Caco-2 (cell line): ENCODE data around the gene BEST1. TPM values are rescaled to one million over a fixed set of nuclear protein-coding genes. Genes with fewer than 3 reads are reported as not detected.

Experiments
- BruUV-seq: library from RNA; stranded (reverse); fragments of 400-500 nt; replicated peaks from 2 replicates; lab custom pipeline; 2021; lab: Mats Ljungman, UMichigan
- CTCF ChIA-PET: fragments of 300-600 bp; sonication (Branson Sonifier 250); formaldehyde crosslinking; loops from one replicate; lab custom pipeline; 2022; ENCODE audit warnings: antibody characterized with exemption; lab: Charles Lee
- POLR2A ChIA-PET: fragments of 300-600 bp; sonication (Branson Sonifier 250); formaldehyde crosslinking; loops from one replicate; lab custom pipeline; 2022; ENCODE audit warnings: antibody characterized with exemption; lab: Charles Lee
- DNase-seq, 2 experiments: peaks; one replicate each; pipeline versions ENCODE4 v3.0.0 to v3.0.0-alpha.2; 2020 to 2022
- H3K27me3 ChIP-seq: replicated peaks from 2 replicates; pipeline ENCODE4 v1.6.0; 2011; ENCODE audit warnings: low read length; ENCODE audit not compliant: control insufficient read depth, insufficient read depth
- H3K36me3 ChIP-seq: 2 replicates; pipeline ENCODE4 v1.5.1; 2011; ENCODE audit warnings: low read length; ENCODE audit not compliant: control insufficient read depth, insufficient read depth
- H3K4me1 ChIP-seq: fragments of 250-450 bp; sonication (Bioruptor Pico); 2 replicates; pipeline ENCODE4 v1.5.1; 2020; ENCODE audit warnings: mild to moderate bottlenecking
- H3K4me3 ChIP-seq: 2 replicates; pipeline ENCODE4 v1.5.1; 2011; ENCODE audit warnings: low read depth, mild to moderate bottlenecking, control low read depth, low read length
- H3K9me3 ChIP-seq: fragments of 250-450 bp; sonication (Bioruptor Pico); 2 replicates; pipeline ENCODE4 v1.5.1; 2020; ENCODE audit warnings: mild to moderate bottlenecking, moderate library complexity
- H3K27ac Mint-ChIP-seq: one replicate; pipeline ENCODE4 v1.8.0; 2022; ENCODE audit warnings: mixed read lengths; ENCODE audit not compliant: unreplicated experiment
- H3K27me3 Mint-ChIP-seq: one replicate; pipeline ENCODE4 v1.8.0; 2022; ENCODE audit warnings: mixed read lengths; ENCODE audit not compliant: insufficient read depth, unreplicated experiment
- H3K36me3 Mint-ChIP-seq: one replicate; pipeline ENCODE4 v1.8.0; 2022; ENCODE audit warnings: mild to moderate bottlenecking, mixed read lengths; ENCODE audit not compliant: insufficient read depth, unreplicated experiment
- H3K4me1 Mint-ChIP-seq: one replicate; pipeline ENCODE4 v1.8.0; 2022; ENCODE audit warnings: low read depth, mixed read lengths; ENCODE audit not compliant: unreplicated experiment
- H3K4me3 Mint-ChIP-seq: one replicate; pipeline ENCODE4 v1.8.0; 2022; ENCODE audit warnings: mild to moderate bottlenecking, moderate library complexity, mixed read lengths; ENCODE audit not compliant: unreplicated experiment
- H3K9me3 Mint-ChIP-seq: one replicate; pipeline ENCODE4 v1.8.0; 2022; ENCODE audit warnings: mixed read lengths; ENCODE audit not compliant: unreplicated experiment
- CTCF ChIP-seq, 2 experiments: fragments of 200-600 bp in 1 of 2; IDR thresholded peaks; 1 replicate in 1 of 2; 2 replicates in 1 of 2; pipeline versions ENCODE4 v1.5.1 to v1.8.0; 2011 to 2022; ENCODE audit warnings: antibody characterized with exemption in 1 of 2, control low read depth in 1 of 2, inconsistent platforms in 1 of 2, low read depth in 1 of 2, low read length in 1 of 2, mild to moderate bottlenecking in 1 of 2, moderate library complexity in 1 of 2; ENCODE audit not compliant: insufficient read depth in 1 of 2, severe bottlenecking in 1 of 2, unreplicated experiment in 1 of 2
- intact Hi-C: fragments of 100-400 bp; cut with micrococcal nuclease; formaldehyde crosslinking; loops from one replicate; pipeline ENCODE4 v1.10.0; 2022; ENCODE audit not compliant: unreplicated experiment
- total RNA-seq: library from RNA; stranded (reverse); gene quantifications from 2 replicates; pipeline ENCODE4 v1.2.3, GENCODE V29; 2022

Gene BEST1
- total RNA-seq, 1 experiment from 2014 or later, result 6.7 TPM

GRCh38 chr11:61917334-61918109, 32.6 kb upstream of the BEST1 start, which contains the start of gene RAB3IL1:
Gene RAB3IL1 (minus strand): TSS chr11:61917566. CDS start chr11:61917367, 199 bp downstream.
- CTCF ChIA-PET, result interaction anchor here (0.5 to 0.9 kb wide), 4 partner anchors 30 to 165 kb away, joined by 4 to 6 read pairs (median 4); no protein-coding TSS in a partner anchor
- no TSS peak for BruUV-seq
- Mint-ChIP-seq H3K4me3 (peak within 1 kb of the TSS; percentile 98), H3K36me3 (peaks cover 8% of the 10 kb centered on the region), H3K27ac (peak within 1 kb of the TSS; percentile 71), H3K4me1 (peaks cover 27% of the 10 kb centered on the region), H3K27me3 (no peaks in the 10 kb centered on the region), H3K9me3 (no peaks in the 10 kb centered on the region)
- no peaks in the 10 kb centered on the region for H3K36me3 ChIP-seq
- H3K4me3 ChIP-seq, result peak within 1 kb of the TSS; percentile 68
- no peaks in the 10 kb centered on the region for H3K27me3 ChIP-seq
- no peaks in the 10 kb centered on the region for H3K9me3 ChIP-seq
- peak; percentile 70 to 87 for DNase-seq
- intact Hi-C loops, result loop anchor here (10.0 kb wide), 1 partner anchor 883 kb away; no protein-coding TSS in a partner anchor
- peaks cover 24% of the 10 kb centered on the region for H3K4me1 ChIP-seq
- POLR2A ChIA-PET, result interaction anchor here (1.5 kb wide), 1 partner anchor 32 kb away, joined by 5 read pairs; no protein-coding TSS in a partner anchor
- TF ChIP-seq CTCF (IDR thresholded peaks at IDR 0.05; ENCODE audit: insufficient read depth in 1 of 2, low read depth in 1 of 2, low read length in 1 of 2, severe bottlenecking in 1 of 2, unreplicated experiment in 1 of 2), result no peak

- POLR2A ChIA-PET, result interaction anchor here (1.5 kb wide), 1 partner anchor 31 kb away, joined by 5 read pairs; no protein-coding TSS in a partner anchor
- H3K27ac Mint-ChIP-seq, result peak overlapping the region; percentile 71
- H3K9me3 ChIP-seq, result no peaks in the 10 kb centered on the region
- CTCF ChIA-PET, result interaction anchor here (0.9 kb wide), 1 partner anchor 29 kb away, joined by 4 read pairs; no protein-coding TSS in a partner anchor
- no peaks in the 10 kb centered on the region for H3K27me3 ChIP-seq
- intact Hi-C loops, result loop anchor here (10.0 kb wide), 1 partner anchor 884 kb away; no protein-coding TSS in a partner anchor
- no TSS peak for BruUV-seq
- no peak for TF ChIP-seq CTCF (IDR thresholded peaks at IDR 0.05; ENCODE audit: insufficient read depth in 1 of 2, low read depth in 1 of 2, low read length in 1 of 2, severe bottlenecking in 1 of 2, unreplicated experiment in 1 of 2)
- peaks cover 33% of the 10 kb centered on the region for H3K4me1 ChIP-seq
- H3K27me3 Mint-ChIP-seq, result no peaks in the 10 kb centered on the region
- no peaks in the 10 kb centered on the region for H3K9me3 Mint-ChIP-seq
- H3K4me3 Mint-ChIP-seq, result peak overlapping the region; percentile 98
- no peak for DNase-seq
- H3K36me3 Mint-ChIP-seq, result peaks cover 8% of the 10 kb centered on the region
- H3K36me3 ChIP-seq, result no peaks in the 10 kb centered on the region
- H3K4me3 ChIP-seq, result no peak overlapping the region
- H3K4me1 Mint-ChIP-seq, result peaks cover 35% of the 10 kb centered on the region
These were observed 31.8 kb upstream of the BEST1 start for GRCh38 chr11:61918251-61918937.
